Measurements from ENCODE around the gene MKRN3.

Gene MKRN3

GRCh38 chr15:23566071-23566554, 639 bp downstream of the MKRN3 start:
- no peak for DNase-seq (ENCODE audit: low spot score)
- TF ChIP-seq, protein P1, sequence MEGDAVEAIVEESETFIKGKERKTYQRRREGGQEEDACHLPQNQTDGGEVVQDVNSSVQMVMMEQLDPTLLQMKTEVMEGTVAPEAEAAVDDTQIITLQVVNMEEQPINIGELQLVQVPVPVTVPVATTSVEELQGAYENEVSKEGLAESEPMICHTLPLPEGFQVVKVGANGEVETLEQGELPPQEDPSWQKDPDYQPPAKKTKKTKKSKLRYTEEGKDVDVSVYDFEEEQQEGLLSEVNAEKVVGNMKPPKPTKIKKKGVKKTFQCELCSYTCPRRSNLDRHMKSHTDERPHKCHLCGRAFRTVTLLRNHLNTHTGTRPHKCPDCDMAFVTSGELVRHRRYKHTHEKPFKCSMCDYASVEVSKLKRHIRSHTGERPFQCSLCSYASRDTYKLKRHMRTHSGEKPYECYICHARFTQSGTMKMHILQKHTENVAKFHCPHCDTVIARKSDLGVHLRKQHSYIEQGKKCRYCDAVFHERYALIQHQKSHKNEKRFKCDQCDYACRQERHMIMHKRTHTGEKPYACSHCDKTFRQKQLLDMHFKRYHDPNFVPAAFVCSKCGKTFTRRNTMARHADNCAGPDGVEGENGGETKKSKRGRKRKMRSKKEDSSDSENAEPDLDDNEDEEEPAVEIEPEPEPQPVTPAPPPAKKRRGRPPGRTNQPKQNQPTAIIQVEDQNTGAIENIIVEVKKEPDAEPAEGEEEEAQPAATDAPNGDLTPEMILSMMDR (IDR thresholded peaks at IDR 0.05; ENCODE audit: extremely low read depth, insufficient read depth, missing control alignments), result no peak
- in situ Hi-C loops (cut with MboI; ENCODE audit: low pct_unique_long_range_greater_than_20kb, low sequenced_read_pairs, unreplicated experiment), result no loop called here

GRCh38 chr15:23566651-23567050, 1.2 kb downstream of the MKRN3 start:
- no peak for DNase-seq (ENCODE audit: low spot score)
- TF ChIP-seq, protein P1 (IDR thresholded peaks at IDR 0.05; ENCODE audit: extremely low read depth, insufficient read depth, missing control alignments), result no peak
- in situ Hi-C loops (cut with MboI; ENCODE audit: low pct_unique_long_range_greater_than_20kb, low sequenced_read_pairs, unreplicated experiment), result no loop called here

DNA sequence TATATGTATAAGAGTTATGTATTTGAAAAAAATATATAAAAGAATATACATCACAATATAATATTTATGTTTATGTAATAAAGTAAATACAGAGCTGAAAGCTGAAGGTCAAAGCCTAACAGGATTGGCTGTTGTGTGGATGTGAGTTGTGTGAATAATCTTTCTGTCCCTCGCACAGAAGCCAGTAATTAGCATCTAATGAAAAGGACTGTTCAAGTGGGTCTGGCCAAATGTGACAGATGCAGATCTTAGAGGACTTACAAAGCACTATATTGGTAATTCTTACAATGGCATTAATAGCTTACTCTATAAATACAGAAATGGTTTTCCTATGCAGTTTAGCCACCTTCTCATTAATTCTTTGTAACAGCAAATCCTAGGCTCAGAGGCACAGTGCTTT, 2.4 kb downstream of the MKRN3 start:
- TF ChIP-seq, protein P1 (IDR thresholded peaks at IDR 0.05; ENCODE audit: extremely low read depth, insufficient read depth, missing control alignments), result no peak
- in situ Hi-C loops (cut with MboI; ENCODE audit: low pct_unique_long_range_greater_than_20kb, low sequenced_read_pairs, unreplicated experiment), result no loop called here
- DNase-seq (ENCODE audit: low spot score), result no peak

GRCh38 chr15:23569151-23569925, 3.9 kb downstream of the MKRN3 start:
- in situ Hi-C loops (cut with MboI; ENCODE audit: low pct_unique_long_range_greater_than_20kb, low sequenced_read_pairs, unreplicated experiment), result no loop called here
- TF ChIP-seq, protein P1 (IDR thresholded peaks at IDR 0.05; ENCODE audit: extremely low read depth, insufficient read depth, missing control alignments), result no peak
- no peak for DNase-seq (ENCODE audit: low spot score)

DNA sequence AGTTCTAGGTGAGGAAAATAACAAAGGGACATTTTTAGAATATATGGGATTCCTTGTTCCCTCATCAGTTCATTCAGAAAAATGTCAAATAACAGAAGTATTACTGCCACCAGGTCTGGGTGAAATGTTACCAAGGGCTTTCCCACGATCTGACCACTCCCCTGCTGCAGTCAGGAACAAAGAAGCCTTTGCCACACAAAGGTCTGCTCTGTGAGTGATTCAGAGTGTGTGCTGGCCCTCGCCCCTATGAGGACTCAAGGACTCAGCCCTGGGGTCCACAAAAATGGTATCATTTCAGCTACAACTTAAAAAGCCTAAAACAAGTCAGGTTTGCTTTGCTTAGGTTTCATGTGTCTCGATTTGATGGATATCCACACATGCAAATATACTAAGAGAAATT, 5.0 kb downstream of the MKRN3 start:
- TF ChIP-seq, protein P1 (IDR thresholded peaks at IDR 0.05; ENCODE audit: extremely low read depth, insufficient read depth, missing control alignments), result no peak
- DNase-seq (ENCODE audit: low spot score), result no peak
- in situ Hi-C loops (cut with MboI; ENCODE audit: low pct_unique_long_range_greater_than_20kb, low sequenced_read_pairs, unreplicated experiment), result no loop called here

DNA sequence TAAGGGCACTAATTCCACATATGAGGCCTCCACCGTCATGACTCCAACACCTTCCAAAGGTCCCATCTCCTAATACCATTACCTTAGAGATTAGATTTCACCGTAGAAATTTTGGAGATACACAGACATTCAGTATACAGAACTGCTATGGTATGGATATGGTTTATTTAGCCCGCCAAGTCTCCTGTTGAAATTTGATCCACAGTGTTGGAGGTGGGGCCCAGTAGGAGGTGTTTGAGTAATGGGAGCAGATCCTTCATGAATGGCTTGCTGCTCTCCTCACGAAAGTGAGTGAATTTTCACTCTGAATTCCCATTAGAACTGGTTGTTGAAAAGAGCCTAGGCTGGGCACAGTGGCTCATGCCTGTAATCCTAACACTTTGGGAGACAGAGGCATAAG, 7.4 kb downstream of the MKRN3 start:
- no peak for DNase-seq (ENCODE audit: low spot score)
- in situ Hi-C loops (cut with MboI; ENCODE audit: low pct_unique_long_range_greater_than_20kb, low sequenced_read_pairs, unreplicated experiment), result no loop called here
- TF ChIP-seq, protein P1 (IDR thresholded peaks at IDR 0.05; ENCODE audit: extremely low read depth, insufficient read depth, missing control alignments), result no peak
